Upper lobe of left lung (tissue), 4 donors: Measurements from ENCODE around the gene FOXJ1.

Experiments
- EP300 ChIP-seq, 4 donors: sonication (generic); formaldehyde crosslinking; IDR thresholded peaks; one replicate each; pipeline ENCODE4 v1.5.1; 2017; ENCODE audit warnings: antibody characterized with exemption in 4 of 4, control low read depth in 2 of 4
- POLR2A ChIP-seq, 4 donors: fragments of 450-650 bp; IDR thresholded peaks; one replicate each; pipeline ENCODE4 v1.5.1; 2016 to 2017; ENCODE audit warnings: antibody characterized with exemption in 4 of 4, mild to moderate bottlenecking in 2 of 4
- TF ChIP-seq, protein P1 (sequence below), 6 experiments: fragments of 450-650 bp in 4 of 6; fragments of 200-600 bp in 2 of 6; sonication (generic) in 2 of 6; IDR thresholded peaks; one replicate each; pipeline ENCODE4 v1.5.1; 2016 to 2019; ENCODE audit warnings: antibody characterized with exemption in 6 of 6

DNA sequence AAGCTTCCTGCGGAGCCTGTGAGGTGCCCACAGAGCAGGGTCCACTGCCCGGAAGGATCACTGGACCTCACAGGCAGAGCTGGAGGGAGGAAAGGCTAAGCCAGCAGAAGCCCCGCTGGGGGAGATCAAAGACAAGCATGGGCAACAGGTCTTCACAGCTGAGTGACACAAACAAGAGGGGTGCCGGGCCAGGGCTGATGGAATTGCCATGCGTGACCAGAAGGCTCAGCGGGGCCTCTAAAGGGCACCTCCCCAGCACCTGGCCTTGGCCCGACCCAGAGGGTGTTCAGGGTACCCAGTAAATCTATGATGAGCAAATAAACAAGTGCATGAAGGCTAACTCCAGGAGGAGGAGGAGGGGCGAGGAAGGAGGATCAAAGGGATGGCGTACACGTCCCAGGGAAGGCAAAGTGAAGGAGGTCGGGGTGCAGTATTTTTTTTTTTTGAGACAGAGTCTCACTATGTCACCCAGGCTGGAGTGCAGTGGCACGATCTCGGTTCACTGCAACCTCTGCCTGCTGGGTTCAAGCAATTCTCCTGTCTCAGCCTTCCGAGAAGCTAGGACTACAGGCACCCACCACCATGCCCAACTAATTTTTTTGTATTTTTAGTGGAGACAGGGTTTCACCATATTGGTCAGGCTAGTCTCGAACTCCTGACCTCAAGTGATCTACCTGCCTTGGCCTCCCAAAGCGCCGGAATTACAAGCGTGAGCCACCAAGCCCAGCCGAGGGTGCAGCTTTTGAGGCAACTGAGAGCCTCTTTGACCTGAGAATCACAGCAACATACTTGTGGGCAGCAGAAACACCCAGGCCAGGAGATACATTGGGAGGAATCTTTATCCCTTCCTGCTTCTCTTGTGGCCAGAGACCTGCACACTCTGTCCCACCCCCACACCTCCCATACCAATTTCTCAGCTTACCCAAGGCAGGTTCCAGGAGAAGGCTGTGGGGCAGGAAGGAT, 21.4 kb downstream of the FOXJ1 start:
- TF ChIP-seq POLR2A (IDR thresholded peaks at IDR 0.05): no peak
- TF ChIP-seq, protein P1, sequence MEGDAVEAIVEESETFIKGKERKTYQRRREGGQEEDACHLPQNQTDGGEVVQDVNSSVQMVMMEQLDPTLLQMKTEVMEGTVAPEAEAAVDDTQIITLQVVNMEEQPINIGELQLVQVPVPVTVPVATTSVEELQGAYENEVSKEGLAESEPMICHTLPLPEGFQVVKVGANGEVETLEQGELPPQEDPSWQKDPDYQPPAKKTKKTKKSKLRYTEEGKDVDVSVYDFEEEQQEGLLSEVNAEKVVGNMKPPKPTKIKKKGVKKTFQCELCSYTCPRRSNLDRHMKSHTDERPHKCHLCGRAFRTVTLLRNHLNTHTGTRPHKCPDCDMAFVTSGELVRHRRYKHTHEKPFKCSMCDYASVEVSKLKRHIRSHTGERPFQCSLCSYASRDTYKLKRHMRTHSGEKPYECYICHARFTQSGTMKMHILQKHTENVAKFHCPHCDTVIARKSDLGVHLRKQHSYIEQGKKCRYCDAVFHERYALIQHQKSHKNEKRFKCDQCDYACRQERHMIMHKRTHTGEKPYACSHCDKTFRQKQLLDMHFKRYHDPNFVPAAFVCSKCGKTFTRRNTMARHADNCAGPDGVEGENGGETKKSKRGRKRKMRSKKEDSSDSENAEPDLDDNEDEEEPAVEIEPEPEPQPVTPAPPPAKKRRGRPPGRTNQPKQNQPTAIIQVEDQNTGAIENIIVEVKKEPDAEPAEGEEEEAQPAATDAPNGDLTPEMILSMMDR (IDR thresholded peaks at IDR 0.05): no peak
- TF ChIP-seq EP300 (IDR thresholded peaks at IDR 0.05): no peak
